ENCODE data around the gene PPHLN1.

The PPHLN1 gene

DNA sequence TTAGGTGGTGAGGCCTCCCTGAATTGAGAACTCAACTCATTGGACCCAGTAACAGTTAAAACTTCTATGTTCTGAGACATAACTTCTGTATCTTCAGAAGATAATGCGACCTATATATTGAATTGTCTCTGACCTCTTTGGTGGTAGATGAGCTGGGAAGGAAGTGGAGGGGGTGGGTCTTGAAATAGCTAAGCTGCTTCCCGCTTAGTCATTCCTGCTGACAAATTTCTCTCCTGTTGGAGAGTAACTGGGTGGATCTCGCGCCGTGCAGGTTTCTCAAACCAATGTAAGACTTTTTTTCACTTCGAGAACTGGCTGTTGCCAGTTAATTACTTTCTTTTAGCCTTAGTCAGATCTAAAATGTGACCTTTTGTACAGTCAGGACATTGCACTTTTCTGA lies 100.8 kb downstream of the PPHLN1 start:
- H2AFZ ChIP-seq, result no peak overlapping the region
- no peak overlapping the region for H3K9ac ChIP-seq
- H3K4me1 ChIP-seq, result peaks cover 7% of the 10 kb centered on the region
- H3K4me3 ChIP-seq (ENCODE audit: low read depth, low read length), result no peak overlapping the region
- H3K36me3 ChIP-seq (ENCODE audit: control insufficient read depth, insufficient read depth, low read length), result no peaks in the 10 kb centered on the region
- TF ChIP-seq, protein P1, sequence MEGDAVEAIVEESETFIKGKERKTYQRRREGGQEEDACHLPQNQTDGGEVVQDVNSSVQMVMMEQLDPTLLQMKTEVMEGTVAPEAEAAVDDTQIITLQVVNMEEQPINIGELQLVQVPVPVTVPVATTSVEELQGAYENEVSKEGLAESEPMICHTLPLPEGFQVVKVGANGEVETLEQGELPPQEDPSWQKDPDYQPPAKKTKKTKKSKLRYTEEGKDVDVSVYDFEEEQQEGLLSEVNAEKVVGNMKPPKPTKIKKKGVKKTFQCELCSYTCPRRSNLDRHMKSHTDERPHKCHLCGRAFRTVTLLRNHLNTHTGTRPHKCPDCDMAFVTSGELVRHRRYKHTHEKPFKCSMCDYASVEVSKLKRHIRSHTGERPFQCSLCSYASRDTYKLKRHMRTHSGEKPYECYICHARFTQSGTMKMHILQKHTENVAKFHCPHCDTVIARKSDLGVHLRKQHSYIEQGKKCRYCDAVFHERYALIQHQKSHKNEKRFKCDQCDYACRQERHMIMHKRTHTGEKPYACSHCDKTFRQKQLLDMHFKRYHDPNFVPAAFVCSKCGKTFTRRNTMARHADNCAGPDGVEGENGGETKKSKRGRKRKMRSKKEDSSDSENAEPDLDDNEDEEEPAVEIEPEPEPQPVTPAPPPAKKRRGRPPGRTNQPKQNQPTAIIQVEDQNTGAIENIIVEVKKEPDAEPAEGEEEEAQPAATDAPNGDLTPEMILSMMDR (IDR thresholded peaks at IDR 0.05), result no peak
- H3K4me2 ChIP-seq (ENCODE audit: low read length), result no peak overlapping the region
- no peak overlapping the region for H3K27ac ChIP-seq
- H3K79me2 ChIP-seq, result no peaks in the 10 kb centered on the region
- H3K27me3 ChIP-seq (ENCODE audit: control insufficient read depth, insufficient read depth, low read length), result no peaks in the 10 kb centered on the region
- H3K9me3 ChIP-seq (ENCODE audit: control insufficient read depth, low read length), result no peaks in the 10 kb centered on the region

DNA sequence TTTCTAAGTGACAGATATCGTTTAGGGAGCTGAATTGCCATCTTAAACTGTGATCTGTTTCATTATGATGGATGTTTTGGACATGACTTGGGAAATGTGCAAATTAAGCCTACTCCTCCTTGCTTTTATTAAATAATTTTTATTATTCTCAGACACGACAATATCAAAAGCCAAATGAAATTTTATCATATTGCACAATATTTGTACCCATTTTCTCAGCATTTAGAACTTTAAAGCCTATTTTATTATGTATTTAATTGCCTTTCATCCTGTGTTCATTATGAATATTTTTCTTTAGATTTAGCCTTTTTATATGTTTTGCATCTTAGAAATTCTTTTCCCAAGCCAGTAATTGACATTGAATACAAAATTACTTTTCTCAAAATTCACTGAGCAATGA lies 102.9 kb downstream of the PPHLN1 start:
- no peaks in the 10 kb centered on the region for H3K27me3 ChIP-seq (ENCODE audit: control insufficient read depth, insufficient read depth, low read length)
- H3K4me3 ChIP-seq (ENCODE audit: low read depth, low read length), result no peak overlapping the region
- TF ChIP-seq, protein P1 (IDR thresholded peaks at IDR 0.05), result no peak
- no peak overlapping the region for H3K9ac ChIP-seq
- no peaks in the 10 kb centered on the region for H3K4me1 ChIP-seq
- H3K79me2 ChIP-seq, result no peaks in the 10 kb centered on the region
- H3K9me3 ChIP-seq (ENCODE audit: control insufficient read depth, low read length), result no peaks in the 10 kb centered on the region
- no peak overlapping the region for H3K4me2 ChIP-seq (ENCODE audit: low read length)
- no peak overlapping the region for H2AFZ ChIP-seq
- H3K36me3 ChIP-seq (ENCODE audit: control insufficient read depth, insufficient read depth, low read length), result no peaks in the 10 kb centered on the region
- H3K27ac ChIP-seq, result no peak overlapping the region

DNA sequence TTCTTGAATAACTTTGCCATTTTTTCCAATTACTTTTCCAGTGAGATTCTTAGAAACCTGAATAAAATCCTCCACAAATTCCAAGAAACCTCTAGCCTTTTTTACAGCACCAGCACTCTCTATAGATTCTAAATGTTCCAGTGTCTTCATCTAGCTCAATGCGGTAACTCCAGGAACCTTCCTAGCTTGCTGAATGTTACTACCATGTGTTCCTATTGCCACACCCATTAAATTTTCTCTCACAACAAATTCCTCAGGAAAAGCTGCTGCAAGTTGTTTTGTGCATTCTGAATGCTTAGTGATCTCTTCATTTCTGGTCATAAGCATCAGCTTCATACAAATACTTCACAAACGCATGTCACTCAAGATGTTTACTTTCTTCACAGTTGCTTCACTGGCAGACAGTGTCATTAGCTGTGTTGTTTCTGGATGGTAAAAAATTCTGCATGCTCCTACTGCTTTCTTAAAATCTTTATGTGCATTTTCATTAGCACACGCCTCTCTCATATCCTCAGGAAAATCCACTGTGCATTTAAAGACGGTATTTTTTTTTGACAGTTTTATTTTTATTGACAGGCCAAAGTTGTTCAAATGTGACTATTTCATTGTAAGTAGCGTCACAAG lies 106.7 kb downstream of the PPHLN1 start:
- Histone ChIP-seq H2AFZ (no peak overlapping the region), H3K4me3 (ENCODE audit: low read depth, low read length) (no peak overlapping the region), H3K27ac (no peak overlapping the region), H3K36me3 (ENCODE audit: control insufficient read depth, insufficient read depth, low read length) (no peaks in the 10 kb centered on the region), H3K9ac (no peak overlapping the region), H3K27me3 (ENCODE audit: control insufficient read depth, insufficient read depth, low read length) (no peaks in the 10 kb centered on the region), H3K9me3 (ENCODE audit: control insufficient read depth, low read length) (no peaks in the 10 kb centered on the region), H3K4me1 (no peaks in the 10 kb centered on the region), H3K4me2 (ENCODE audit: low read length) (no peak overlapping the region), H3K79me2 (no peaks in the 10 kb centered on the region)
- TF ChIP-seq, protein P1 (IDR thresholded peaks at IDR 0.05), result no peak

DNA sequence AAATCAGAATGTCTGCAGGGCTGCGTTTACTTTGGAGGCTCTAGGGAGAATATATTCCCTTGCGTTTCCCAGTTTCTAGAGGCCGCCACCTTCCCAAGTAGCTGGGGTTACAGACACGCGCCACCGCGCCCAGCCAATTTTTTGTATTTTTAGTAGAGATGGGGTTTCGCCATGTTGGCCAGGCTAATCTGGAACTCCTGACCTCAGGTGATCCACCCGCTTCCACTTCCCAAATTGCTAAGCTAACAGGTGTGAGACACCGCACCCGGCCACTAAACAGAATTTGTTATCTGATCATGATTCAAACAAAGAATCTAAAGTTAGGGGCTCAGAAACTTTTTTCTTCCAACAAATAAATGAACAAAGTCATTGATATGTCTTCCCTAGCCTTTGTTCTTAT lies 114.6 kb downstream of the PPHLN1 start:
- H3K9ac ChIP-seq, result no peak overlapping the region
- TF ChIP-seq, protein P1 (IDR thresholded peaks at IDR 0.05), result no peak

DNA sequence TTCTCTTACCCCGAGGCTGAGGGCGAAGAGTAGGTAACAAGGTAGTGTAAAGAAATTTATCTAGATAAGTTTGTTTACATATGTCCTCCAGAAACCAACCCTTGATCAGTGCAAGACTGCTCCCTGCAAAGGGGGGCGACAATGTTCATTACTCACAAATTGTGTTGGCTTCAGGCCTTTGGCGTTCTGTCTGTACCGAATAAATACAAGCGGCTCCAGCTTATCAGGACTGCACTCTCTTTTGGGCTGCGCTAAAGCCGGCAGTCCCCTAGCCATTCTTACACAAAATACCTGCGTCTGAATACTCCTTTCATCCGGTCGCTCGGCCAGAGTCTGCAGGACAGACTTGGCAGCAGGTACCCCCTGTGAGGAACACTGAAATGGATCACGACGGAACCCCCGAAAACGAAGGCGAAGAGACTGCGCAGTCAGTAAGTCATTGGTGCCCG lies 116.4 kb downstream of the PPHLN1 start:
- TF ChIP-seq, protein P1 (IDR thresholded peaks at IDR 0.05), result no peak
- Histone ChIP-seq H3K4me1 (no peaks in the 10 kb centered on the region), H3K36me3 (ENCODE audit: control insufficient read depth, insufficient read depth, low read length) (no peaks in the 10 kb centered on the region)

More for the DNA sequence above, 114.6 kb downstream of the PPHLN1 start:
- H3K27ac ChIP-seq, result no peak overlapping the region
- no peaks in the 10 kb centered on the region for H3K36me3 ChIP-seq (ENCODE audit: control insufficient read depth, insufficient read depth, low read length)
- no peaks in the 10 kb centered on the region for H3K9me3 ChIP-seq (ENCODE audit: control insufficient read depth, low read length)
- H3K4me1 ChIP-seq, result no peaks in the 10 kb centered on the region
- no peak overlapping the region for H2AFZ ChIP-seq
- H3K4me2 ChIP-seq (ENCODE audit: low read length), result no peak overlapping the region
- H3K27me3 ChIP-seq (ENCODE audit: control insufficient read depth, insufficient read depth, low read length), result no peaks in the 10 kb centered on the region
- H3K79me2 ChIP-seq, result no peaks in the 10 kb centered on the region
- H3K4me3 ChIP-seq (ENCODE audit: low read depth, low read length), result no peak overlapping the region

More for the DNA sequence above, 116.4 kb downstream of the PPHLN1 start:
- no peak overlapping the region for H3K4me3 ChIP-seq (ENCODE audit: low read depth, low read length)
- no peak overlapping the region for H3K9ac ChIP-seq
- no peak overlapping the region for H3K4me2 ChIP-seq (ENCODE audit: low read length)
- H3K79me2 ChIP-seq, result no peaks in the 10 kb centered on the region
- no peaks in the 10 kb centered on the region for H3K27me3 ChIP-seq (ENCODE audit: control insufficient read depth, insufficient read depth, low read length)
- H3K9me3 ChIP-seq (ENCODE audit: control insufficient read depth, low read length), result no peaks in the 10 kb centered on the region
- no peak overlapping the region for H2AFZ ChIP-seq
- H3K27ac ChIP-seq, result no peak overlapping the region

Measured in parathyroid adenoma (tissue), 2 donors.